RWPE1 (cell line): Measurements from ENCODE around the gene TCEA2.

Experiments
- CTCF ChIA-PET: fragments of 350-600 bp; sonication (Branson Sonifier 250); formaldehyde crosslinking; extraction: SDS; loops from one replicate; lab custom pipeline; 2021; lab: Yijun Ruan, JAX
- POLR2A ChIA-PET: fragments of 400-600 bp; formaldehyde crosslinking; extraction: SDS; loops from one replicate; lab custom pipeline; 2020; ENCODE audit warnings: antibody characterized with exemption; ENCODE audit not compliant: low non-redundant PET; lab: Yijun Ruan, JAX
- DNase-seq: peaks from one replicate; pipeline ENCODE4 v3.0.0; 2012; ENCODE audit warnings: low spot score
- H3K27ac ChIP-seq: fragments of 450-650 bp; 2 replicates; pipeline ENCODE4 v1.5.1; 2017
- TF ChIP-seq, protein P1 (sequence below): fragments of 450-650 bp; conservative IDR thresholded peaks from 2 replicates; pipeline ENCODE4 v1.5.1; 2017; ENCODE audit warnings: low read depth, mild to moderate bottlenecking

TCEA2 gene

DNA sequence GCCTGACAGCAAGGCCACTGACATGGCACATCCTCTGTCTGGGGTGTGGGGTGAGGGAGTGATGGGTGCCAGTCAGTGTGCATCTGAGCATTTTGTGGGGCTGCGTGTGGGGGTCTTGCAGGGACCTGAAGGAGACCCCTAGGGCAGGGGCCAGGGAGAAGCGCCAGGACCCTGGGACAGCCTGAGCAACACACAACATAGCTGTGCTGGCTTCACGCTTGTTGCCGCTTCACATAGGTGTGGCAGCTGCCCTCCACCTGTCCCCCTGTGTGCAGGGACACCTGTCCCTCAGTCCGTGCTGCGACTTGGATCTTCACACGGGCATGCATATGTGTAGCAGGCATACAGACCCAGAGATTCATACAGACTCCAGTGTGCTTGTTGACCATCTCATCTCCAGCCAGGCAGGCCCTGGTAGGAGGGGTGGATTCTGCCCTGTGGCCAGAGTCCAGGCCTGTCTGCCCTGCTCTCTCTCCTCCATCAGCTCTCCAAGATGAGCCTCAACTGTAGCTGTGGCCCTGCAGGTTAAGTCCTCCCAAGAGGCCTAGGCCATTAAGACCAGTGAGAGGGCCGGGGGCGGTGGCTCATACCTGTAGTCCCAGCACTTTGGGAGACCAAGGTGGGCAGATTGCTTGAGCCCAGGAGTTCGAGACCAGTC lies 47.5 kb downstream of the TCEA2 start:
- CTCF ChIA-PET: interaction anchor here (1.4 to 1.5 kb wide), 2 partner anchors 10 to 71 kb away, joined by 4 to 8 read pairs; no protein-coding TSS in a partner anchor
- no peak for DNase-seq

DNA sequence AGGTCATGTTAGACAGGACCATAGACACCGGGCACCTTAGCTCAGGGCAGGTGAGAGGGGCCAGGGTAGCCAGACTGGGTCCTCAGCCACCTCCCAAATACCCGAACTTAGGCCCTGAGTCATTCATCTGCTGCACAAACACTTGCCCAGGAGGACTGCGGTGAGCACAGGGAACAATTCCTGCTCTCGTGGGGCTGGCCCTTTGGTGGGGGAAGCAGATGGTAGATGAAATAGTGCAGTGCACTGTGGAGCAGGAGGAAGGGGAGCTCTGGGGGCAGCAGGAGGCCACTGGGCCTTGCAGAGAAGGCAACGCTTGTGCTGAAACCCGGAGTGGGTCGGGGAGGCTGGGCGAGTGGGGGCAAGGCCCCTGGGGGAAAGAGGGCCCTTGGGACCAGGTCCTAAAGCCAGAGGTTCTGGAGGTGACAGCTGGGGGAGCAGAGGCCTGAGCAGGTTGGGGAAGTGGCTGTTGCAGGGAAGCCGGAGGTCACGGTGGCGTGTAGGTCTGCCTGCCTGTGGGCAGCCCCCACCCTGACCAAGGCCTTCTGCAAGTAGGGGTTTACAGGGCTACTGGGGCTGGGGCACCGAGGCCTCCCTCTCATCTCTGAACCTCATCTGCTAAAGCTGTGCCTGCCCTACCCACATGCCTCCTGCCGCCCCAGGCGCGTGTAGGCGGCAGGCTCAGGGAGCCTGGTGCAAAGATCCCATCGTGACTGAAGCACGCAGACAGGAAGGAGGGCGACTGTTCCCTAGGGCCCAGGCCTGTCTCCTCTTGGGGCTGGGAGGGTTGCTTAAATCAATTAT lies 49.0 kb downstream of the TCEA2 start:
- ChIA-PET CTCF (interaction anchor here (0.6 kb wide), 3 partner anchors 13 to 67 kb away, joined by 3 read pairs; no protein-coding TSS in a partner anchor), POLR2A (no interaction called here)
- DNase-seq: no peak
- H3K27ac ChIP-seq: no peak overlapping the region
- TF ChIP-seq, protein P1, sequence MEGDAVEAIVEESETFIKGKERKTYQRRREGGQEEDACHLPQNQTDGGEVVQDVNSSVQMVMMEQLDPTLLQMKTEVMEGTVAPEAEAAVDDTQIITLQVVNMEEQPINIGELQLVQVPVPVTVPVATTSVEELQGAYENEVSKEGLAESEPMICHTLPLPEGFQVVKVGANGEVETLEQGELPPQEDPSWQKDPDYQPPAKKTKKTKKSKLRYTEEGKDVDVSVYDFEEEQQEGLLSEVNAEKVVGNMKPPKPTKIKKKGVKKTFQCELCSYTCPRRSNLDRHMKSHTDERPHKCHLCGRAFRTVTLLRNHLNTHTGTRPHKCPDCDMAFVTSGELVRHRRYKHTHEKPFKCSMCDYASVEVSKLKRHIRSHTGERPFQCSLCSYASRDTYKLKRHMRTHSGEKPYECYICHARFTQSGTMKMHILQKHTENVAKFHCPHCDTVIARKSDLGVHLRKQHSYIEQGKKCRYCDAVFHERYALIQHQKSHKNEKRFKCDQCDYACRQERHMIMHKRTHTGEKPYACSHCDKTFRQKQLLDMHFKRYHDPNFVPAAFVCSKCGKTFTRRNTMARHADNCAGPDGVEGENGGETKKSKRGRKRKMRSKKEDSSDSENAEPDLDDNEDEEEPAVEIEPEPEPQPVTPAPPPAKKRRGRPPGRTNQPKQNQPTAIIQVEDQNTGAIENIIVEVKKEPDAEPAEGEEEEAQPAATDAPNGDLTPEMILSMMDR: no peak

More for the DNA sequence above, 47.5 kb downstream of the TCEA2 start:
- TF ChIP-seq, protein P1: no peak
- POLR2A ChIA-PET: no interaction called here
- no peak overlapping the region for H3K27ac ChIP-seq

DNA sequence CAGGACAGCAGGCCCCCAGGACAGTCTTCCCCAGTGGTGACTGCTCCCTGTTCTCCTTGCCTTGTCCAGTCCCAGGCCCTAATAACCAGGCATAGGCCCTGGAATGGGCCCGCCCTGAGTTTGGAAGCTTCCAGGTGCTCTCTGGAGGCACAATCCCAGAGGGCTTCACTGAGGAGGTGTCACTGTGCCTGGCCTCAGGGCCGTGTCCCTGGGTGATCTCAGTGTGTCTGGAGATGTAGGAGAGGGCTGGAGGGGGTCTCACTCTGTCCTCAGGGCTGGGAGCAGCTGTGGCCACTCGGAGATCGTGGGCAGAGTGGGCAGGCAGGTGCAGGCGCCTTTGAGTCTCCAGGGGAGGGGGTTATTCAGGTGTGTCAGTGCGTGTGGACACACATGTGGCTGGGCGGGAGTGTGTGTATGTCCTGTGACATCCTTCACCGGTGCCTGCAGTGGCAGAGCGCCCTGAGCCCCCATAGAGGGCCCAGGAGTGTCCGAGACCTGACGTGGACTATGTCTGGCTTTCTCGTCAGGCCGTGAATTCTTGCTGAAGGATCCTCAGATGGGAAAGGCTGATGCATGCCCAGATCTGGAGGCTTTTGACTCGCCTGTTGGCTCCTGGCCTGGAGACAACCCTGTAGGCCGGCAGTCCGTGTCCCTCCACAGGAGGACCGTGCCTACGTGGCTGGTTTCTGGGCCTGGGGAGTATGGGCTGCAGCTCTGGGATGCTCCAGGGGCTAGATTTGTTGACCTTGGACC lies 49.9 kb downstream of the TCEA2 start:
- H3K27ac ChIP-seq: no peak overlapping the region
- TF ChIP-seq, protein P1: no peak
- CTCF ChIA-PET: interaction anchor here (0.5 to 0.6 kb wide), 2 partner anchors 23 to 30 kb away, joined by 3 to 4 read pairs; no protein-coding TSS in a partner anchor
- POLR2A ChIA-PET: no interaction called here
- no peak for DNase-seq

DNA sequence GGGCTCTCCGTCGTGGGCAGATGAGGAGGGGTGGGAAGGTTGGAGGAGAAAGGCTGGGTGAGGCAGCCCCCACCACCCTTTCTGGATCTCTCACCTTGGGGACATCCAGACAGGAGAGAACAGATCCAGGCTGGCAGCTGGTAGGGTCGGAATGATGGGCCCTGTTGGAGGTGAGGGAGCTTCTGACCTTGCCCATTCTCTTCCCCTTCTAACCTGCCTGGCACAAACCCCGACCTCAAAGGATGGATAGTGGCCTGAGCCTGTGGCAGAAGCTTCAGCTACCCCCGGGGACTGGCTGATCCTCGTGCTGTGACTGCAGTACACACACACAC lies 50.4 kb downstream of the TCEA2 start:
- TF ChIP-seq, protein P1: no peak
- POLR2A ChIA-PET: no interaction called here
- no peak overlapping the region for H3K27ac ChIP-seq
- CTCF ChIA-PET: interaction anchor here (0.5 to 0.6 kb wide), 2 partner anchors 24 to 29 kb away, joined by 3 to 4 read pairs; no protein-coding TSS in a partner anchor
- no peak for DNase-seq

DNA sequence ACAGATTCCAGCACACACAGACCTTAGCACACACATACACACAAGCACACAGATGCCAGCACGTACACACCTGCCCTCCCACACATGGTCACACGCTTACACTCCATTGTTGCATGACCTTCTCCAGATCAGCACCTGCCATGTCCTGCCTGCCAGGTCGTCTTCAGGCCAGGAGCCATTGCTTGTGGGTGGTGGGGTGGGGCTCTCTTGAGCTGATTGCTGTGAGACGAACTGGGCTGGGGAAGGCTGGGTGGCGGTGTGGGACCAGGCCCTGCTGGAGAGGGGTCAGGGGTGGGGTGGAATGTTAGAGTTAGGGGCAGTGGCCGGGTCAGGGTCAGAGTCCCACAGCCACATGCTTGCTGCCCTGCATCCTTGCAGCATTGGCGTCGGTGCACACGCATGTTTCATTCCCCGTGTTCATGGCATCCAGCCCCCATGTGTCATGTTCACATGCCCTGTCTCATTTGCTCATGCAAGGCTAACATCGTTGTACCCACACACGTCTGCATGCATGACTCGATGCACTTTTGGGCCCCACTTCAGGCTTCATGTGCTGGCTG lies 50.9 kb downstream of the TCEA2 start:
- POLR2A ChIA-PET: no interaction called here
- DNase-seq: no peak
- TF ChIP-seq, protein P1: no peak
- CTCF ChIA-PET: interaction anchor here (0.6 to 0.7 kb wide), 2 partner anchors 12 to 29 kb away, joined by 3 read pairs; no protein-coding TSS in a partner anchor
- H3K27ac ChIP-seq: no peak overlapping the region
